ENCODE data around the gene DHX57.
"Not testable (repeated sequence)": the region's sequence is repeated elsewhere in the genome, so short reads cannot be mapped to it uniquely, and the experiment has no call there.

DNA sequence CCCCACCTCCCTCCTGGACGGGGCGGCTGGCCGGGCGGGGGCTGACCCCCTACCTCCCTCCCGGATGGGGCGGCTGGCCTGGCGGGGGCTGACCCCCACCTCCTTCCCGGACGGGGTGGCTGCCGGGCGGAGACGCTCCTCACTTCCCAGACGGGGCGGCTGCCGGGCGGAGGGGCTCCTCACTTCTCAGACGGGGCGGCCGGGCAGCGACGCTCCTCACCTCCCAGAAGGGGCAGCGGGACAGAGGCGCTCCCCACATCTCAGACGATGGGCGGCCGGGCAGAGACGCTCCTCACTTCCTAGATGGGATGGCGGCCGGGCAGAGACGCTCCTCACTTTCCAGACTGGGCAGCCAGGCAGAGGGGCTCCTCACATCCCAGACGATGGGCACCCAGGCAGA is 119.8 kb downstream of the DHX57 start:
- TF ChIP-seq, protein P1, sequence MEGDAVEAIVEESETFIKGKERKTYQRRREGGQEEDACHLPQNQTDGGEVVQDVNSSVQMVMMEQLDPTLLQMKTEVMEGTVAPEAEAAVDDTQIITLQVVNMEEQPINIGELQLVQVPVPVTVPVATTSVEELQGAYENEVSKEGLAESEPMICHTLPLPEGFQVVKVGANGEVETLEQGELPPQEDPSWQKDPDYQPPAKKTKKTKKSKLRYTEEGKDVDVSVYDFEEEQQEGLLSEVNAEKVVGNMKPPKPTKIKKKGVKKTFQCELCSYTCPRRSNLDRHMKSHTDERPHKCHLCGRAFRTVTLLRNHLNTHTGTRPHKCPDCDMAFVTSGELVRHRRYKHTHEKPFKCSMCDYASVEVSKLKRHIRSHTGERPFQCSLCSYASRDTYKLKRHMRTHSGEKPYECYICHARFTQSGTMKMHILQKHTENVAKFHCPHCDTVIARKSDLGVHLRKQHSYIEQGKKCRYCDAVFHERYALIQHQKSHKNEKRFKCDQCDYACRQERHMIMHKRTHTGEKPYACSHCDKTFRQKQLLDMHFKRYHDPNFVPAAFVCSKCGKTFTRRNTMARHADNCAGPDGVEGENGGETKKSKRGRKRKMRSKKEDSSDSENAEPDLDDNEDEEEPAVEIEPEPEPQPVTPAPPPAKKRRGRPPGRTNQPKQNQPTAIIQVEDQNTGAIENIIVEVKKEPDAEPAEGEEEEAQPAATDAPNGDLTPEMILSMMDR (conservative IDR thresholded peaks at IDR 0.05 in 1 of 2, IDR thresholded peaks at IDR 0.05 in 1 of 2; ENCODE audit: extremely low read depth in 1 of 2, insufficient read depth in 1 of 2, low read depth in 1 of 2, low read length in 2 of 2): not testable (repeated sequence)
- not testable (repeated sequence) for TF ChIP-seq EZH2 (IDR thresholded peaks at IDR 0.05; ENCODE audit: borderline replicate concordance, low read length)

Data from mammary epithelial cell (primary cell).